ENCODE results near the gene FGF7.
"Not testable (repeated sequence)": the region's sequence is repeated elsewhere in the genome, so short reads cannot be mapped to it uniquely, and the experiment has no call there.

GRCh38 chr15:49512739-49513138 is 89.7 kb downstream of the FGF7 start:
- not testable (repeated sequence) for TF ChIP-seq CTCF (IDR thresholded peaks at IDR 0.05); POLR2A (IDR thresholded peaks at IDR 0.05; ENCODE audit: low read depth); POLR2AphosphoS5 (IDR thresholded peaks at IDR 0.05)
